ENCODE results near the gene CCDC40.
A peak's percentile ranks its signal among the peaks of the same experiment; 100 is the strongest.
"Not testable (repeated sequence)": the region's sequence is repeated elsewhere in the genome, so short reads cannot be mapped to it uniquely, and the experiment has no call there.

Gene CCDC40

GRCh38 chr17:80086081-80086480 is 49.6 kb downstream of the CCDC40 start:
- DNase-seq, result no peak

- no peak for DNase-seq
Measured at GRCh38 chr17:80086616-80087015, 50.2 kb downstream of the CCDC40 start.

- no peak for DNase-seq
Measured at GRCh38 chr17:80087346-80088265, 51.2 kb downstream of the CCDC40 start.

- no peak for DNase-seq
Measured at GRCh38 chr17:80089762-80090161, 53.3 kb downstream of the CCDC40 start.

- not testable (repeated sequence) for DNase-seq
Measured at GRCh38 chr17:80090164-80090563, 53.7 kb downstream of the CCDC40 start.

- DNase-seq, result no peak
Measured at GRCh38 chr17:80091376-80091775, 54.9 kb downstream of the CCDC40 start.

- no peak for DNase-seq
Measured at GRCh38 chr17:80092959-80093358, 56.5 kb downstream of the CCDC40 start.

- no peak for DNase-seq
Measured at GRCh38 chr17:80095038-80095843, 58.8 kb downstream of the CCDC40 start.

GRCh38 chr17:80095844-80096475 is 59.5 kb downstream of the CCDC40 start:
- no peak for DNase-seq

GRCh38 chr17:80096561-80097021 is 60.1 kb downstream of the CCDC40 start:
- no peak for DNase-seq

GRCh38 chr17:80097127-80097621 is 60.7 kb downstream of the CCDC40 start:
- DNase-seq, result no peak

GRCh38 chr17:80097844-80098691 is 61.6 kb downstream of the CCDC40 start:
- DNase-seq, result no peak

- no peak for DNase-seq
Measured at GRCh38 chr17:80099291-80100034, 63.0 kb downstream of the CCDC40 start.

GRCh38 chr17:80100035-80100323 is 63.5 kb downstream of the CCDC40 start:
- DNase-seq, result no peak

- peak; percentile 77 to 94 for DNase-seq
Measured at GRCh38 chr17:80101011-80101945, 64.8 kb downstream of the CCDC40 start, which contains the start of gene GAA. Gene GAA, plus strand, starts transcription at chr17:80101581. Its CDS starts 3,006 bp downstream, at chr17:80104587.

GRCh38 chr17:80101946-80102663 is 65.7 kb downstream of the CCDC40 start:
- DNase-seq, result no peak

GRCh38 chr17:80102664-80103448 is 66.4 kb downstream of the CCDC40 start:
- no peak for DNase-seq

- DNase-seq, result no peak
Measured at GRCh38 chr17:80103449-80104085, 67.1 kb downstream of the CCDC40 start.
